G401 (cell line): ENCODE measurements around the gene TTC38. TPM values are rescaled to one million over a fixed set of nuclear protein-coding genes. Genes with fewer than 3 reads are reported as not detected.

Experiments used
- DNase-seq: peaks from one replicate; pipeline ENCODE4 v3.0.0-alpha.2; 2015; ENCODE audit warnings: low spot score
- in situ Hi-C: cut with HindIII; loops from 2 replicates; pipeline ENCODE4 v1.10.0; 2016; ENCODE audit warnings: low sequenced_read_pairs, mixed read lengths
- total RNA-seq: library from RNA; depleted of rRNA; stranded (reverse); fragments of >200 nt; shearing (Covaris generic); gene quantifications from 2 replicates; pipeline ENCODE4 v1.2.3, GENCODE V29; 2014; rRNA removed

Gene TTC38
- total RNA-seq, 1 experiment from 2014 or later: 37.7 TPM

- in situ Hi-C loops: no loop called here
- DNase-seq: no peak
Observed at GRCh38 chr22:46340676-46341075, 72.9 kb downstream of the TTC38 start.

Other genes with a start within 250 kb of the TTC38 start
- gene PPARA, start 117.5 kb upstream of the TTC38 start, total RNA-seq: 1.7 and 3.2 TPM in 2 replicates
- gene CDPF1, start 17.7 kb upstream of the TTC38 start, total RNA-seq: 38.4 and 49.2 TPM in 2 replicates
- not detected in 2 replicates for gene PKDREJ, start 4.7 kb upstream of the TTC38 start, total RNA-seq
- 23.4 and 46.3 TPM in 2 replicates for gene GTSE1, start 28.9 kb downstream of the TTC38 start, total RNA-seq
- gene TRMU, start 67.7 kb downstream of the TTC38 start, total RNA-seq: 55.4 and 57.7 TPM in 2 replicates